Raji (cell line): ENCODE results near the gene CDK2AP2.

ENCODE experiments used
- POLR2A ChIP-seq: IDR thresholded peaks from 2 replicates; pipeline ENCODE4 v1.6.1; 2011; ENCODE audit warnings: low read depth, low read length, control low read depth; ENCODE audit not compliant: insufficient read depth

The CDK2AP2 gene

GRCh38 chr11:67507864-67508485 lies at the start of gene CDK2AP2:
CDK2AP2 (minus strand) TSS chr11:67508162; CDS start chr11:67508082, 80 bp downstream.
- peak; percentile 81 for TF ChIP-seq POLR2A

- TF ChIP-seq POLR2A = no peak
Observed at GRCh38 chr11:67556244-67556643, 48.3 kb upstream of the CDK2AP2 start.

GRCh38 chr11:67551127-67551526 lies 43.2 kb upstream of the CDK2AP2 start:
- no peak for TF ChIP-seq POLR2A

GRCh38 chr11:67548555-67549110 lies 40.7 kb upstream of the CDK2AP2 start:
- no peak for TF ChIP-seq POLR2A

- TF ChIP-seq POLR2A = no peak
Observed at GRCh38 chr11:67545280-67545679, 37.3 kb upstream of the CDK2AP2 start.

- TF ChIP-seq POLR2A = no peak
Observed at GRCh38 chr11:67544616-67545242, 36.8 kb upstream of the CDK2AP2 start.

GRCh38 chr11:67543585-67543984 lies 35.6 kb upstream of the CDK2AP2 start:
- no peak for TF ChIP-seq POLR2A

- TF ChIP-seq POLR2A = no peak
Observed at GRCh38 chr11:67542971-67543370, 35.0 kb upstream of the CDK2AP2 start.

- no peak for TF ChIP-seq POLR2A
Observed at GRCh38 chr11:67542169-67542568, 34.2 kb upstream of the CDK2AP2 start.

- no peak for TF ChIP-seq POLR2A
Observed at GRCh38 chr11:67541198-67541597, 33.2 kb upstream of the CDK2AP2 start.

GRCh38 chr11:67539550-67539949 lies 31.6 kb upstream of the CDK2AP2 start:
- no peak for TF ChIP-seq POLR2A

- no peak for TF ChIP-seq POLR2A
Observed at GRCh38 chr11:67538823-67539505, 31.0 kb upstream of the CDK2AP2 start.

- TF ChIP-seq POLR2A = no peak
Observed at GRCh38 chr11:67538306-67538705, 30.3 kb upstream of the CDK2AP2 start.

- TF ChIP-seq POLR2A = no peak
Observed at GRCh38 chr11:67535561-67535960, 27.6 kb upstream of the CDK2AP2 start.

- TF ChIP-seq POLR2A = no peak
Observed at GRCh38 chr11:67534070-67534679, 26.2 kb upstream of the CDK2AP2 start.
